K562 (cell line): ENCODE measurements around the gene OBSL1. TPM values are rescaled to one million over a fixed set of nuclear protein-coding genes. Genes with fewer than 3 reads are reported as not detected.

Source experiments
- DMBX1 ChIP-seq: fragments of 250-450 bp; sonication (Bioruptor Pico); IDR thresholded peaks from 2 replicates; pipeline ENCODE4 v1.8.0; 2022; ENCODE audit warnings: inconsistent platforms, mild to moderate bottlenecking, moderate library complexity, borderline replicate concordance
- ELF1 ChIP-seq: fragments of 200-800 bp; sonication (Bioruptor generic); IDR thresholded peaks from 2 replicates; pipeline ENCODE4 v1.6.1; 2016; ENCODE audit warnings: missing genetic modification characterization, missing compliant biosample characterization
- EP400 ChIP-seq: fragments of 450-650 bp; IDR thresholded peaks from 2 replicates; pipeline ENCODE4 v1.6.1; 2017; ENCODE audit warnings: antibody characterized with exemption, mild to moderate bottlenecking, moderate library complexity
- ESRRA ChIP-seq: fragments of 450-650 bp; IDR thresholded peaks from 2 replicates; pipeline ENCODE4 v1.6.1; 2014; ENCODE audit warnings: low read depth, mild to moderate bottlenecking, moderate library complexity, borderline replicate concordance
- EWSR1 ChIP-seq: fragments of 450-650 bp; IDR thresholded peaks from 2 replicates; pipeline ENCODE4 v1.6.1; 2018; ENCODE audit warnings: borderline replicate concordance, mild to moderate bottlenecking, low read depth, moderate library complexity; ENCODE audit not compliant: partially characterized antibody
- FOSL1 ChIP-seq: fragments of 200-800 bp; sonication (Bioruptor generic); conservative IDR thresholded peaks from 2 replicates; pipeline ENCODE4 v1.6.1; 2016; ENCODE audit warnings: missing genetic modification characterization, missing compliant biosample characterization
- FUS ChIP-seq: fragments of 200-400 bp; formaldehyde crosslinking; optimal IDR thresholded peaks from 2 replicates; pipeline ENCODE3; 2017; ENCODE audit warnings: low read depth, low read length
- HNRNPL ChIP-seq: fragments of 200-400 bp; formaldehyde crosslinking; IDR thresholded peaks from 2 replicates; pipeline ENCODE4 v1.6.1; 2017; ENCODE audit warnings: low read depth, mild to moderate bottlenecking, low read length
- ILF3 ChIP-seq: fragments of 450-650 bp; IDR thresholded peaks from 2 replicates; pipeline ENCODE4 v1.6.1; 2018; ENCODE audit warnings: antibody characterized with exemption, mild to moderate bottlenecking, moderate library complexity, borderline replicate concordance
- KDM4B ChIP-seq, 2 experiments: fragments of 450-650 bp in 1 of 2; sonication (generic) in 1 of 2; IDR thresholded peaks; 2 replicates each; pipeline ENCODE4 v1.6.1; 2016 to 2017; ENCODE audit warnings: borderline replicate concordance in 2 of 2, antibody characterized with exemption in 1 of 2, low read depth in 1 of 2, mild to moderate bottlenecking in 1 of 2
- MED1 ChIP-seq: sonication (generic); formaldehyde crosslinking; IDR thresholded peaks from 2 replicates; pipeline ENCODE4 v1.8.1; 2023; ENCODE audit warnings: missing genetic modification reagents, borderline replicate concordance
- MEF2A ChIP-seq: IDR thresholded peaks from 2 replicates; pipeline ENCODE4 v1.6.1; 2011; ENCODE audit warnings: low read depth, mild to moderate bottlenecking, low read length, moderate library complexity; ENCODE audit not compliant: control insufficient read depth
- PHTF2 ChIP-seq: fragments of 250-450 bp; sonication (Bioruptor Pico); IDR thresholded peaks from 2 replicates; pipeline ENCODE4 v1.5.0; 2021; ENCODE audit warnings: mild to moderate bottlenecking
- THRAP3 ChIP-seq: fragments of 450-650 bp; IDR thresholded peaks from 2 replicates; pipeline ENCODE4 v1.6.1; 2016; ENCODE audit warnings: mild to moderate bottlenecking, inconsistent platforms, borderline replicate concordance
- ZNF146 ChIP-seq: IDR thresholded peaks from one replicate; pipeline ENCODE4 v1.6.1; 2018; ENCODE audit warnings: missing compliant biosample characterization; ENCODE audit not compliant: unreplicated experiment
- polyA plus RNA-seq, 8 experiments: library from polyadenylated mRNA; depleted of rRNA in 4 of 8; stranded (reverse) in 5 of 8; unstranded in 3 of 8; fragments of >200 nt; fragmentation: Nextera tagmentation in 2 of 8; fragmentation: Illumina TruSeq in 1 of 8; extraction: Ambion mirVana in 2 of 8; extraction: Trizol in 1 of 8; gene quantifications; 2 replicates each; pipeline versions ENCODE4 v1.2.1 to v1.2.3, GENCODE V29; 2011 to 2014; ENCODE audit warnings: inconsistent platforms in 1 of 8, missing spikeins in 1 of 8
- total RNA-seq, 7 experiments: library from RNA; depleted of rRNA in 6 of 7; stranded (reverse); fragments of >200 nt in 6 of 7; fragmentation: Illumina TruSeq in 2 of 7; extraction: Trizol in 2 of 7; gene quantifications; 2 replicates each; pipeline versions ENCODE4 v1.2.1 to v1.2.3, GENCODE V29; 2011 to 2021; ENCODE audit warnings: low replicate concordance in 1 of 7
- TF ChIP-seq, protein P1 (sequence below): fragments of 450-650 bp; IDR thresholded peaks from one replicate; pipeline ENCODE4 v1.6.1; 2018; ENCODE audit warnings: mild to moderate bottlenecking, moderate library complexity; ENCODE audit not compliant: partially characterized antibody
- TF ChIP-seq, protein P2 (sequence below), 2 experiments: IDR thresholded peaks; 2 replicates each; pipeline ENCODE4 v1.6.1; 2012; ENCODE audit warnings: improper control_type of control experiment in 2 of 2, low read depth in 2 of 2, low read length in 2 of 2, borderline replicate concordance in 1 of 2
- TF ChIP-seq, protein P3 (sequence below): fragments of 450-650 bp; formaldehyde crosslinking; IDR thresholded peaks from 2 replicates; pipeline ENCODE4 v1.4.0; 2022; ENCODE audit warnings: missing genetic modification characterization
- TF ChIP-seq, protein P4 (sequence below): IDR thresholded peaks from 2 replicates; pipeline ENCODE4 v1.6.1; 2014; ENCODE audit warnings: antibody characterized with exemption

The OBSL1 gene
- total and polyA plus RNA-seq, 9 of the 15 experiments (the other 6 are each of a cell fraction or from before 2014, with no cell fraction given): 1.2 to 26.6 (median 8.6) TPM

GRCh38 chr2:219543596-219544358, 27.6 kb downstream of the OBSL1 start, which contains the start of the genes CHPF and TMEM198 (continued):
- TF ChIP-seq, protein P1, sequence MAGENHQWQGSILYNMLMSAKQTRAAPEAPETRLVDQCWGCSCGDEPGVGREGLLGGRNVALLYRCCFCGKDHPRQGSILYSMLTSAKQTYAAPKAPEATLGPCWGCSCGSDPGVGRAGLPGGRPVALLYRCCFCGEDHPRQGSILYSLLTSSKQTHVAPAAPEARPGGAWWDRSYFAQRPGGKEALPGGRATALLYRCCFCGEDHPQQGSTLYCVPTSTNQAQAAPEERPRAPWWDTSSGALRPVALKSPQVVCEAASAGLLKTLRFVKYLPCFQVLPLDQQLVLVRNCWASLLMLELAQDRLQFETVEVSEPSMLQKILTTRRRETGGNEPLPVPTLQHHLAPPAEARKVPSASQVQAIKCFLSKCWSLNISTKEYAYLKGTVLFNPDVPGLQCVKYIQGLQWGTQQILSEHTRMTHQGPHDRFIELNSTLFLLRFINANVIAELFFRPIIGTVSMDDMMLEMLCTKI: no peak
- TF ChIP-seq, protein P2, sequence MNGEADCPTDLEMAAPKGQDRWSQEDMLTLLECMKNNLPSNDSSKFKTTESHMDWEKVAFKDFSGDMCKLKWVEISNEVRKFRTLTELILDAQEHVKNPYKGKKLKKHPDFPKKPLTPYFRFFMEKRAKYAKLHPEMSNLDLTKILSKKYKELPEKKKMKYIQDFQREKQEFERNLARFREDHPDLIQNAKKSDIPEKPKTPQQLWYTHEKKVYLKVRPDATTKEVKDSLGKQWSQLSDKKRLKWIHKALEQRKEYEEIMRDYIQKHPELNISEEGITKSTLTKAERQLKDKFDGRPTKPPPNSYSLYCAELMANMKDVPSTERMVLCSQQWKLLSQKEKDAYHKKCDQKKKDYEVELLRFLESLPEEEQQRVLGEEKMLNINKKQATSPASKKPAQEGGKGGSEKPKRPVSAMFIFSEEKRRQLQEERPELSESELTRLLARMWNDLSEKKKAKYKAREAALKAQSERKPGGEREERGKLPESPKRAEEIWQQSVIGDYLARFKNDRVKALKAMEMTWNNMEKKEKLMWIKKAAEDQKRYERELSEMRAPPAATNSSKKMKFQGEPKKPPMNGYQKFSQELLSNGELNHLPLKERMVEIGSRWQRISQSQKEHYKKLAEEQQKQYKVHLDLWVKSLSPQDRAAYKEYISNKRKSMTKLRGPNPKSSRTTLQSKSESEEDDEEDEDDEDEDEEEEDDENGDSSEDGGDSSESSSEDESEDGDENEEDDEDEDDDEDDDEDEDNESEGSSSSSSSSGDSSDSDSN (IDR thresholded peaks at IDR 0.05; ENCODE audit: borderline replicate concordance in 1 of 2, low read depth in 2 of 2, low read length in 2 of 2): peak in 1 of 2 experiments; percentile 16; a peak in 1 of 4 replicates
- TF ChIP-seq FOSL1 (tag): peak; percentile 32; the same call in 1 of the 2 replicates
- TF ChIP-seq, protein P3, sequence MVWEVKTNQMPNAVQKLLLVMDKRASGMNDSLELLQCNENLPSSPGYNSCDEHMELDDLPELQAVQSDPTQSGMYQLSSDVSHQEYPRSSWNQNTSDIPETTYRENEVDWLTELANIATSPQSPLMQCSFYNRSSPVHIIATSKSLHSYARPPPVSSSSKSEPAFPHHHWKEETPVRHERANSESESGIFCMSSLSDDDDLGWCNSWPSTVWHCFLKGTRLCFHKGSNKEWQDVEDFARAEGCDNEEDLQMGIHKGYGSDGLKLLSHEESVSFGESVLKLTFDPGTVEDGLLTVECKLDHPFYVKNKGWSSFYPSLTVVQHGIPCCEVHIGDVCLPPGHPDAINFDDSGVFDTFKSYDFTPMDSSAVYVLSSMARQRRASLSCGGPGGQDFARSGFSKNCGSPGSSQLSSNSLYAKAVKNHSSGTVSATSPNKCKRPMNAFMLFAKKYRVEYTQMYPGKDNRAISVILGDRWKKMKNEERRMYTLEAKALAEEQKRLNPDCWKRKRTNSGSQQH (CRISPR knock-in tag): no peak
- peak in 1 of 2 experiments; percentile 73; a peak in 1 of 4 replicates for TF ChIP-seq KDM4B (IDR thresholded peaks at IDR 0.05; ENCODE audit: borderline replicate concordance in 2 of 2, low read depth in 1 of 2)
- TF ChIP-seq PHTF2: no peak
- no peak for TF ChIP-seq FUS
- TF ChIP-seq ELF1: peak; percentile 86
- no peak for TF ChIP-seq MED1 (CRISPR knock-in tag)
- no peak; the same call in 1 of the 2 replicates for TF ChIP-seq HNRNPL
- no peak for TF ChIP-seq MEF2A
- TF ChIP-seq EWSR1: no peak
- TF ChIP-seq EP400: peak; percentile 63
- TF ChIP-seq, protein P4, sequence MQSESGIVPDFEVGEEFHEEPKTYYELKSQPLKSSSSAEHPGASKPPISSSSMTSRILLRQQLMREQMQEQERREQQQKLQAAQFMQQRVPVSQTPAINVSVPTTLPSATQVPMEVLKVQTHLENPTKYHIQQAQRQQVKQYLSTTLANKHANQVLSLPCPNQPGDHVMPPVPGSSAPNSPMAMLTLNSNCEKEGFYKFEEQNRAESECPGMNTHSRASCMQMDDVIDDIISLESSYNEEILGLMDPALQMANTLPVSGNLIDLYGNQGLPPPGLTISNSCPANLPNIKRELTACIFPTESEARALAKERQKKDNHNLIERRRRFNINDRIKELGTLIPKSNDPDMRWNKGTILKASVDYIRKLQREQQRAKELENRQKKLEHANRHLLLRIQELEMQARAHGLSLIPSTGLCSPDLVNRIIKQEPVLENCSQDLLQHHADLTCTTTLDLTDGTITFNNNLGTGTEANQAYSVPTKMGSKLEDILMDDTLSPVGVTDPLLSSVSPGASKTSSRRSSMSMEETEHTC: no peak
- TF ChIP-seq ESRRA: 0 out of 2 replicates have a peak, but pooled peaks have one; percentile 13
- no peak for TF ChIP-seq ILF3
- no peak for TF ChIP-seq DMBX1 (CRISPR knock-in tag)
- TF ChIP-seq ZNF146: no peak
- TF ChIP-seq THRAP3: no peak
